ENCODE results near the gene CCDC50.

The CCDC50 gene

GRCh38 chr3:191316876-191317603, 12.2 kb upstream of the CCDC50 start:
- H3K4me3 ChIP-seq (ENCODE audit: low read depth, low read length), result no peak overlapping the region
- DNase-seq (ENCODE audit: low read depth), result no peak
- no peak for TF ChIP-seq CTCF (conservative IDR thresholded peaks at IDR 0.05; ENCODE audit: low read depth, low read length)

- TF ChIP-seq CTCF (conservative IDR thresholded peaks at IDR 0.05; ENCODE audit: low read depth, low read length), result no peak
- no peak for DNase-seq (ENCODE audit: low read depth)
- no peak overlapping the region for H3K4me3 ChIP-seq (ENCODE audit: low read depth, low read length)
Observed at GRCh38 chr3:191320316-191320715, 8.9 kb upstream of the CCDC50 start.

- no peak overlapping the region for H3K4me3 ChIP-seq (ENCODE audit: low read depth, low read length)
- TF ChIP-seq CTCF (conservative IDR thresholded peaks at IDR 0.05; ENCODE audit: low read depth, low read length), result no peak
- DNase-seq (ENCODE audit: low read depth), result no peak
Observed at GRCh38 chr3:191321019-191321767, 8.0 kb upstream of the CCDC50 start.

GRCh38 chr3:191324936-191325335, 4.3 kb upstream of the CCDC50 start:
- no peak overlapping the region for H3K4me3 ChIP-seq (ENCODE audit: low read depth, low read length)
- DNase-seq (ENCODE audit: low read depth), result peak; percentile 35
- no peak for TF ChIP-seq CTCF (conservative IDR thresholded peaks at IDR 0.05; ENCODE audit: low read depth, low read length)

- DNase-seq (ENCODE audit: low read depth), result no peak
- no peak for TF ChIP-seq CTCF (conservative IDR thresholded peaks at IDR 0.05; ENCODE audit: low read depth, low read length)
- no peak overlapping the region for H3K4me3 ChIP-seq (ENCODE audit: low read depth, low read length)
Observed at GRCh38 chr3:191327526-191327925, 1.7 kb upstream of the CCDC50 start.

GRCh38 chr3:191328383-191328961, 722 bp upstream of the CCDC50 start:
- peak overlapping the region; percentile 84 for H3K4me3 ChIP-seq (ENCODE audit: low read depth, low read length)
- TF ChIP-seq CTCF (conservative IDR thresholded peaks at IDR 0.05; ENCODE audit: low read depth, low read length), result no peak
- no peak for DNase-seq (ENCODE audit: low read depth)

Data from choroid plexus epithelial cell (primary cell).